ENCODE data around the gene SHISA6. TPM values are rescaled to one million over a fixed set of nuclear protein-coding genes. Genes with fewer than 3 reads are reported as not detected.

SHISA6 gene
- total and polyA plus RNA-seq, 8 donors: 0.16 to 1.3 (median 0.40) TPM

DNA sequence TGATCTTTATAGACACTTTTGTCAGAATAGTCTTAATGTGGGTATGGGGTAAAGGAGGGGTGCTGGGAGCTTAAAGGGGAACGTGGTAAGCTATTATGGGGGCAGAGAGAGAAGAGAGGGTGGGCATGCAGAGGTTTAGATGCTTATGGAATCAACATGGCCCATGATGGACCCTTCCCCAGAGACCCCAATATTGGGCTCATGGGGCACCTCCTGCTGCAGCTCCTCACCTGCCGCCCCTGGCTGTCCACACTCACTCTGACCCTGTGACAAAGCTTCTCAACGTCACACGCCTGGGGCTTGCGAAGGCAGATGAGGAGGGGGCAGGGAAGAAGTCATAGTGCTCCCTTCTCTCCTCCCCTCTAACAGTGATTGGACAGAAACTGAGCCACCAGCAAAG, 95.3 kb downstream of the SHISA6 start:
- no peak overlapping the region for H3K4me3 ChIP-seq
- ATAC-seq: no peak
- no peak for FAIRE-seq
- intact Hi-C loops (cut with DNase I): no loop called here
- no peak overlapping the region for H3K27ac ChIP-seq
- WGBS, 2 donors: 54 to 67% methylated on average over 5 of the region's 5 CpGs
- DNase-seq: no peak
- TF ChIP-seq, protein P1, sequence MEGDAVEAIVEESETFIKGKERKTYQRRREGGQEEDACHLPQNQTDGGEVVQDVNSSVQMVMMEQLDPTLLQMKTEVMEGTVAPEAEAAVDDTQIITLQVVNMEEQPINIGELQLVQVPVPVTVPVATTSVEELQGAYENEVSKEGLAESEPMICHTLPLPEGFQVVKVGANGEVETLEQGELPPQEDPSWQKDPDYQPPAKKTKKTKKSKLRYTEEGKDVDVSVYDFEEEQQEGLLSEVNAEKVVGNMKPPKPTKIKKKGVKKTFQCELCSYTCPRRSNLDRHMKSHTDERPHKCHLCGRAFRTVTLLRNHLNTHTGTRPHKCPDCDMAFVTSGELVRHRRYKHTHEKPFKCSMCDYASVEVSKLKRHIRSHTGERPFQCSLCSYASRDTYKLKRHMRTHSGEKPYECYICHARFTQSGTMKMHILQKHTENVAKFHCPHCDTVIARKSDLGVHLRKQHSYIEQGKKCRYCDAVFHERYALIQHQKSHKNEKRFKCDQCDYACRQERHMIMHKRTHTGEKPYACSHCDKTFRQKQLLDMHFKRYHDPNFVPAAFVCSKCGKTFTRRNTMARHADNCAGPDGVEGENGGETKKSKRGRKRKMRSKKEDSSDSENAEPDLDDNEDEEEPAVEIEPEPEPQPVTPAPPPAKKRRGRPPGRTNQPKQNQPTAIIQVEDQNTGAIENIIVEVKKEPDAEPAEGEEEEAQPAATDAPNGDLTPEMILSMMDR (IDR thresholded peaks at IDR 0.05): no peak
- no peaks in the 10 kb centered on the region for H3K4me1 ChIP-seq
- H3K36me3 ChIP-seq: no peaks in the 10 kb centered on the region
- H3K9me3 ChIP-seq: no peaks in the 10 kb centered on the region
- no peaks in the 10 kb centered on the region for H3K27me3 ChIP-seq

DNA sequence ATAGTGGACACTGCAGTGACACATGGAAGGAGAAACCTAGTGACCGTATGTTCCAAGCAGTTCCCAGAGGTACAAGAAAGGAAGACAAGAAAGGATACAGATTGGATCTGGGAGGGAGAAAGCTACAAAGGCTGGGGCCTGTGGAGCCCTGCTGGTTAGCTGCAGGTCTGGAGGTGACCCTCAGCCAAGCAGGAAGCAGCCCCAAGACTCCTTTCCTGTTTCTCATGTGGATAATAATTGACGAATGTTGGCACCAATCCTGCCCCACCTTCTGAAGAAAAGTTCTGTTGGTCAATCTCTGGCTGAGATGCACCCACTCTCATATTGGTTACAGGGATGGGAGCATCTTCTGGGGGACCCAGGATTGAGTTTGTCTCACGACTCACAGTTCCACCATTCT, 99.8 kb downstream of the SHISA6 start:
- Histone ChIP-seq H3K4me3 (no peak overlapping the region), H3K9me3 (no peaks in the 10 kb centered on the region), H3K27me3 (no peaks in the 10 kb centered on the region), H3K36me3 (no peaks in the 10 kb centered on the region), H3K27ac (no peak overlapping the region), H3K4me1 (no peaks in the 10 kb centered on the region)
- ATAC-seq (peak in 1 of 4 donors; percentile 68), FAIRE-seq (no peak), DNase-seq (no peak)
- TF ChIP-seq, protein P1 (IDR thresholded peaks at IDR 0.05): no peak
- WGBS, 2 donors: 56 to 74% methylated on average over 3 of the region's 3 CpGs
- intact Hi-C loops (cut with DNase I): no loop called here

DNA sequence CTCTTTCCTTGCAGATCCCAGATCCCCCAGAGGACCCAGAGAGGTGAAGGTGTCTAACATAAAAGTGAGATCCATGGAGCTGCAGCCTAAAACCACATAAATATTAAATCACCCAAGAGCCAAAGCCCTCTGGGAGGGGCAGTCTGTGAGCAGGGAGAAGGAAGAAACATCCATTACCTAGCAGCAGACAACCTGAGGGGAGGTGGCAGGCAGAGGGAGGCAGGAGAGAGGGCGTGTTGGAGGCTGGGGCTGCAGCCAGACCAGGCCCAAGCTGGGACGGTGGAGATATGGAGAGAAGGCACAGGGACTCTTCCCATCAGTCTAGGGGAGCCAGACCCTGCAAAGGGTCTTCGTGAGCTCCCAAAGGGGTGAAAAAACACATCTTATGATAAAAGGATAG, 101.1 kb downstream of the SHISA6 start:
- H3K4me3 ChIP-seq: no peak overlapping the region
- FAIRE-seq (no peak), DNase-seq (no peak), ATAC-seq (no peak)
- H3K27ac ChIP-seq: no peak overlapping the region
- no peaks in the 10 kb centered on the region for H3K36me3 ChIP-seq
- H3K9me3 ChIP-seq: no peaks in the 10 kb centered on the region
- H3K27me3 ChIP-seq: no peaks in the 10 kb centered on the region
- TF ChIP-seq, protein P1 (IDR thresholded peaks at IDR 0.05): no peak
- WGBS, 2 donors: 56 to 59% methylated on average over 3 of the region's 3 CpGs
- no peaks in the 10 kb centered on the region for H3K4me1 ChIP-seq
- intact Hi-C loops (cut with DNase I): no loop called here

DNA sequence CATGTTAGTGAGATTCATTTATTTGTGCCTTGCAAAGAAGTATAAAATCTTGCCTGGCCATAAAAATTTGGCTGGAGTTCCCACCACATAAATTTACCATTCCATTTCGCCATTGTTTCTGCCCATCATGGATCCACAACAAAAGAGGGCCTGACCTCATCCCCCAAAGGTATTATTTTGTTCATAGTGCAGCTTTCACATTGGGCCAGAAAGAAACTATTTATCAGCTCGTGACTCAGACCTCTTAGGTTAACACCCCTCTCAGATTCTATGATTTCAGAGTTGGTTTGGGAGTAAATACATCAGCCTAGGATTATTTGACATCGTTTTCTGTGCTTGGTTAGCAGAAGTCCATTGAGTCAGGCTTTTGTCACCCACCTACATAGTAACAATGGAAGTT, 108.1 kb downstream of the SHISA6 start:
- ATAC-seq: no peak
- FAIRE-seq: no peak
- no peak overlapping the region for H3K4me3 ChIP-seq
- no peaks in the 10 kb centered on the region for H3K4me1 ChIP-seq
- no peaks in the 10 kb centered on the region for H3K27me3 ChIP-seq
- TF ChIP-seq, protein P1 (IDR thresholded peaks at IDR 0.05): no peak
- no peak for DNase-seq
- H3K9me3 ChIP-seq: no peaks in the 10 kb centered on the region
- 65 to 71% methylated on average over 3 of the region's 3 CpGs for WGBS, 2 donors
- no peaks in the 10 kb centered on the region for H3K36me3 ChIP-seq
- intact Hi-C loops (cut with DNase I): no loop called here
- H3K27ac ChIP-seq: no peak overlapping the region

DNA sequence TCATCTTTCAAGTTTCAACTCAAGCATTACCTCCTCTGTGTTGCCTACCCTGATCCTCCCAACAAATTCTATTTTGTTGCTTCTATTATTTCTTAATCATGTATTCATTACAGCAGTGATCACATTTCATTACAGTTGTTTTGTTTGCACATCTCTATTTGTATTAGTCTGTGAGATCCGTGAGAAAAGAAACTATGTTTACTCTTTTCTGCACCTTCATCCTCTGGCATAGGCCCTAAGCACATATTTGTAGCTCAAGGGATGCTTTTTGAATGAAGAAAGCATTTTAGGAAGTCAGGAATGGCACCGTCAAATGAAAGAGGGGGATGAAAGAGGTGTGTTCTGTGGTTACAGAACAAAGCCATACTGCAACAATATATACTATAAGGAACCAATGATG, 110.5 kb downstream of the SHISA6 start:
- WGBS, 2 donors: 48 to 54% methylated on average over 2 of the region's 2 CpGs
- no peak overlapping the region for H3K27ac ChIP-seq
- TF ChIP-seq, protein P1 (IDR thresholded peaks at IDR 0.05): no peak
- H3K4me3 ChIP-seq: no peak overlapping the region
- FAIRE-seq (no peak), ATAC-seq (no peak), DNase-seq (no peak)
- intact Hi-C loops (cut with DNase I): no loop called here
- H3K27me3 ChIP-seq: no peaks in the 10 kb centered on the region
- H3K4me1 ChIP-seq: no peaks in the 10 kb centered on the region
- H3K36me3 ChIP-seq: no peaks in the 10 kb centered on the region
- H3K9me3 ChIP-seq: no peaks in the 10 kb centered on the region
